HL-60 (cell line): ENCODE results near the gene CRNKL1.
A peak's percentile ranks its signal among the peaks of the same experiment; 100 is the strongest.

Experiments
- DNase-seq, 2 experiments: peaks; one replicate each; pipeline ENCODE4 v3.0.0-alpha.2; 2010 to 2020; ENCODE audit warnings: low read depth in 1 of 2, low spot score in 1 of 2
- H3K27ac ChIP-seq: fragments of 250-450 bp; sonication (Bioruptor Pico); replicated peaks from 2 replicates; pipeline ENCODE4 v1.5.1; 2020; ENCODE audit warnings: mild to moderate bottlenecking, moderate library complexity
- H3K27me3 ChIP-seq: fragments of 250-450 bp; sonication (Bioruptor Pico); 2 replicates; pipeline ENCODE4 v1.5.1; 2021; ENCODE audit warnings: mild to moderate bottlenecking, moderate library complexity; ENCODE audit not compliant: insufficient read depth, poor library complexity, severe bottlenecking
- H3K4me3 ChIP-seq: replicated peaks from 2 replicates; pipeline ENCODE4 v1.5.1; 2011; ENCODE audit warnings: mild to moderate bottlenecking, control low read depth, low read length; ENCODE audit not compliant: insufficient read depth
- GABPA ChIP-seq: IDR thresholded peaks from 2 replicates; pipeline ENCODE4 v1.6.1; 2012; ENCODE audit warnings: low read depth
- POLR2AphosphoS5 ChIP-seq: IDR thresholded peaks from 2 replicates; pipeline ENCODE4 v1.6.1; 2012; ENCODE audit warnings: low read depth
- SPI1 ChIP-seq: IDR thresholded peaks from 2 replicates; pipeline ENCODE4 v1.6.1; 2012; ENCODE audit warnings: low read depth, mild to moderate bottlenecking, borderline replicate concordance
- TF ChIP-seq, protein P1 (sequence below): IDR thresholded peaks from one replicate; pipeline ENCODE4 v1.5.1; 2011; ENCODE audit warnings: low read length, control low read depth, inconsistent platforms; ENCODE audit not compliant: insufficient read depth
- TF ChIP-seq, protein P2 (sequence below): IDR thresholded peaks from 2 replicates; pipeline ENCODE4 v1.6.1; 2012; ENCODE audit warnings: low read depth; ENCODE audit not compliant: insufficient replicate concordance

The CRNKL1 gene

DNA sequence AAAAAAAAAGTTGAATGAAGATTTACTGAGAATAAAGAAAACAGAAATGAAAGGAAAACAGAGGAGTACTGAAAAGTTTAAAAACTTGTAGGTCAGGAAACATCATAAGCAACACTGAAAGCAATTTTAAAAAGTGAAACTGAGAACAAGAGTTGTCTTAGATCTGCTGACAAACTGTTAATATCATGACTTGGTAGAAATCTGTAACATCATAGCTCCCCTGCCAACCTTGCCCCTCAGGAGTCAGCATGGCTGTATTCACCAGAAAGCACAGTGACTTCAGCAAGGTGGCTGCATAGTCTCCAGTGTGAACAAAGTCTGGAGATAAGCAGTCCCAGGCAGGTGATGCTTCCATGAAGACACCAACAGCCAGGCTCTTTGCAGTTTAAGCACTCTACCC lies 29.8 kb downstream of the CRNKL1 start:
- DNase-seq = no peak

DNA sequence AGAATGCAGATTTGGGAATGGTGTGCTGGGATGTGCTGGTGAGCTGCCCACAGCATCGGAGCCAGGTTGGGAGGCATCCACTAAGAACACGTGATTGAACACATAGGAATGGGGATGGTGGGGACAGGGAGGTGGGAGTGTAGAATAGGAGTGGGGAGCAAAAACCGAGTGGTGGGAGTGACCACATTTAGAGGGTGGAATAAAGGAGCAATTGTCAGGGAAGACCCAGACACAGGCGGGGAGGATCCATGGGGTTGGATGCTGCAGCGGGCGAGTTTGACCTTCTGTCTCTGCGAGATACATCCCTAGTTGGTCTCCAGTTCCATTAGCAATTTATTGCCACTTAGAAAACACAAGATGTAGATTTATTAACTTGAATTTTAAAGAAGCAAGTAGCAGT lies 30.4 kb downstream of the CRNKL1 start:
- no peak for TF ChIP-seq POLR2AphosphoS5
- TF ChIP-seq SPI1 = no peak
- no peak overlapping the region for H3K4me3 ChIP-seq
- H3K27ac ChIP-seq = no peak overlapping the region
- no peaks in the 10 kb centered on the region for H3K27me3 ChIP-seq
- DNase-seq = no peak

More for the DNA sequence above, 29.8 kb downstream of the CRNKL1 start:
- Histone ChIP-seq H3K4me3 (no peak overlapping the region), H3K27me3 (no peaks in the 10 kb centered on the region), H3K27ac (no peak overlapping the region)
- no peak for TF ChIP-seq POLR2AphosphoS5
- no peak for TF ChIP-seq SPI1
- no peak for TF ChIP-seq GABPA
- TF ChIP-seq, protein P1, sequence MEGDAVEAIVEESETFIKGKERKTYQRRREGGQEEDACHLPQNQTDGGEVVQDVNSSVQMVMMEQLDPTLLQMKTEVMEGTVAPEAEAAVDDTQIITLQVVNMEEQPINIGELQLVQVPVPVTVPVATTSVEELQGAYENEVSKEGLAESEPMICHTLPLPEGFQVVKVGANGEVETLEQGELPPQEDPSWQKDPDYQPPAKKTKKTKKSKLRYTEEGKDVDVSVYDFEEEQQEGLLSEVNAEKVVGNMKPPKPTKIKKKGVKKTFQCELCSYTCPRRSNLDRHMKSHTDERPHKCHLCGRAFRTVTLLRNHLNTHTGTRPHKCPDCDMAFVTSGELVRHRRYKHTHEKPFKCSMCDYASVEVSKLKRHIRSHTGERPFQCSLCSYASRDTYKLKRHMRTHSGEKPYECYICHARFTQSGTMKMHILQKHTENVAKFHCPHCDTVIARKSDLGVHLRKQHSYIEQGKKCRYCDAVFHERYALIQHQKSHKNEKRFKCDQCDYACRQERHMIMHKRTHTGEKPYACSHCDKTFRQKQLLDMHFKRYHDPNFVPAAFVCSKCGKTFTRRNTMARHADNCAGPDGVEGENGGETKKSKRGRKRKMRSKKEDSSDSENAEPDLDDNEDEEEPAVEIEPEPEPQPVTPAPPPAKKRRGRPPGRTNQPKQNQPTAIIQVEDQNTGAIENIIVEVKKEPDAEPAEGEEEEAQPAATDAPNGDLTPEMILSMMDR = no peak

DNA sequence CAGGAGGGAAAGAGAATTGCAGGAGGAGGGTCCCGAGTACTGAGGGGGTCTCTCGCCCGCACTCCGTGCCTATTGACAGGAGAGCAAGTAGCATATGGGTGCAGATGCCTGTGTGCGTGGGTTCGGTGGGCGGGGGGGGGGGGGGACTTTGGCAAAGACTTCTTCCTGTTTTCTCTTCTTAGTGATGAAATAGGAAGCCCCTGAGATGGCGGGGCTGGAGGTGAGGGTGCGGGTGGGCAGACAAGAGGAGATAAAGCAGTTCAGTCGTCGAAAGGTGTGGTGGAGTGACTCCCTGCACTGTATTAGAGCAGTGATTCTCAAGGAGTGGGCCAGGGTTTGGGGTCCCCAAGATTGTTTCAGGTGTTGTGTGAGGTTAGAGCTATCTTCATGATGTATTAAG lies 31.4 kb downstream of the CRNKL1 start:
- no peak for DNase-seq
- TF ChIP-seq, protein P2, sequence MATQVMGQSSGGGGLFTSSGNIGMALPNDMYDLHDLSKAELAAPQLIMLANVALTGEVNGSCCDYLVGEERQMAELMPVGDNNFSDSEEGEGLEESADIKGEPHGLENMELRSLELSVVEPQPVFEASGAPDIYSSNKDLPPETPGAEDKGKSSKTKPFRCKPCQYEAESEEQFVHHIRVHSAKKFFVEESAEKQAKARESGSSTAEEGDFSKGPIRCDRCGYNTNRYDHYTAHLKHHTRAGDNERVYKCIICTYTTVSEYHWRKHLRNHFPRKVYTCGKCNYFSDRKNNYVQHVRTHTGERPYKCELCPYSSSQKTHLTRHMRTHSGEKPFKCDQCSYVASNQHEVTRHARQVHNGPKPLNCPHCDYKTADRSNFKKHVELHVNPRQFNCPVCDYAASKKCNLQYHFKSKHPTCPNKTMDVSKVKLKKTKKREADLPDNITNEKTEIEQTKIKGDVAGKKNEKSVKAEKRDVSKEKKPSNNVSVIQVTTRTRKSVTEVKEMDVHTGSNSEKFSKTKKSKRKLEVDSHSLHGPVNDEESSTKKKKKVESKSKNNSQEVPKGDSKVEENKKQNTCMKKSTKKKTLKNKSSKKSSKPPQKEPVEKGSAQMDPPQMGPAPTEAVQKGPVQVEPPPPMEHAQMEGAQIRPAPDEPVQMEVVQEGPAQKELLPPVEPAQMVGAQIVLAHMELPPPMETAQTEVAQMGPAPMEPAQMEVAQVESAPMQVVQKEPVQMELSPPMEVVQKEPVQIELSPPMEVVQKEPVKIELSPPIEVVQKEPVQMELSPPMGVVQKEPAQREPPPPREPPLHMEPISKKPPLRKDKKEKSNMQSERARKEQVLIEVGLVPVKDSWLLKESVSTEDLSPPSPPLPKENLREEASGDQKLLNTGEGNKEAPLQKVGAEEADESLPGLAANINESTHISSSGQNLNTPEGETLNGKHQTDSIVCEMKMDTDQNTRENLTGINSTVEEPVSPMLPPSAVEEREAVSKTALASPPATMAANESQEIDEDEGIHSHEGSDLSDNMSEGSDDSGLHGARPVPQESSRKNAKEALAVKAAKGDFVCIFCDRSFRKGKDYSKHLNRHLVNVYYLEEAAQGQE = no peak
- TF ChIP-seq, protein P1 = no peak
- TF ChIP-seq GABPA = no peak
- no peak for TF ChIP-seq POLR2AphosphoS5
- TF ChIP-seq SPI1 = no peak
- H3K27ac ChIP-seq = no peak overlapping the region
- H3K27me3 ChIP-seq = no peaks in the 10 kb centered on the region
- H3K4me3 ChIP-seq = no peak overlapping the region

DNA sequence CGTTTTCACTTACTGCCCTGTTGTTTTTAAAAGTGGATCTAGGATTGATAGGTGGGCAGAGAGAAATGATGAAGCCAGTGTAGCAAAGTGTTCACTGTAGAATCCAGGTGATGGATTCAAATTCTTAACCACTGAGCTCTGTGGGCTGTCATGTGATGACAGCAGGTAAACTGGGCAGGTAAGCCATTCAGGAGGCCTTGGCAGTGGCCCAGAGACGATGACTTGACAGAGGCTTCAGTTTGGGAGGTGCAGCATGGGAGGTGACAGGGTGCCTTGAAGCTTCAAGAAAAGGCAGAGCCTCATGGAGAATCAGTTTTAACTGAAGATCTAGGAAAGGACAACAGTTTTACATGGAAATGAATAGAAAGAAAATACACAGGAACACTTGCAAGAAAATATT lies 33.1 kb downstream of the CRNKL1 start:
- Histone ChIP-seq H3K27ac (no peak overlapping the region), H3K4me3 (peak overlapping the region; percentile 95; the same call in 1 of the 2 replicates)
- no peak for DNase-seq

More for the DNA sequence above, 33.1 kb downstream of the CRNKL1 start:
- TF ChIP-seq, protein P2 = no peak
- TF ChIP-seq POLR2AphosphoS5 = no peak
- TF ChIP-seq, protein P1 = no peak
- TF ChIP-seq GABPA = no peak
- no peak for TF ChIP-seq SPI1
- H3K27me3 ChIP-seq = no peaks in the 10 kb centered on the region
